GM12872 (cell line): ENCODE measurements around the gene FAM124A.

Experiments used
- CTCF ChIP-seq: IDR thresholded peaks from 3 replicates; pipeline ENCODE4 v1.5.1; 2011; ENCODE audit warnings: low read depth, mild to moderate bottlenecking, low read length, moderate library complexity; ENCODE audit not compliant: insufficient read depth

FAM124A gene

GRCh38 chr13:51311957-51312520, 89.8 kb downstream of the FAM124A start:
- TF ChIP-seq CTCF, result no peak

DNA sequence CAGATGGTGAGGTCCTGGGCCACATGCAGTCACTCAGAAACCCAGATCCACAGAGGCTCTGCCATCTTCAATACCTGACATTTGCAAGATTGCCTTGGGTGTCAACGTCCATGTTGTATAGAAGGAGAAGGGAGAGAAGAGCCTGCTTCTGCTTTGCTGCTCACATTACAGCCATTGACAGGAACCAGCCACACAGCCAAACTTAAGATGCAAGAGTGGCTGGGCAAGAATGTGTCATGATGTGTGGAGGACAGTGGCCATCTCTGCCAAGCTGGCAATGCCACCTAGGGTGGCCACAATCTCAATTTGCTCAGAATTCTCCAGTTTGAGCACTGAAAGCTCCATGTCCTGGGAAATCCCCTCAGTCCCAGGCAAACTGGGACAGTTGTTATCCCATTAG, 91.4 kb downstream of the FAM124A start:
- no peak for TF ChIP-seq CTCF

GRCh38 chr13:51317262-51317661, 95.1 kb downstream of the FAM124A start:
- TF ChIP-seq CTCF, result no peak

DNA sequence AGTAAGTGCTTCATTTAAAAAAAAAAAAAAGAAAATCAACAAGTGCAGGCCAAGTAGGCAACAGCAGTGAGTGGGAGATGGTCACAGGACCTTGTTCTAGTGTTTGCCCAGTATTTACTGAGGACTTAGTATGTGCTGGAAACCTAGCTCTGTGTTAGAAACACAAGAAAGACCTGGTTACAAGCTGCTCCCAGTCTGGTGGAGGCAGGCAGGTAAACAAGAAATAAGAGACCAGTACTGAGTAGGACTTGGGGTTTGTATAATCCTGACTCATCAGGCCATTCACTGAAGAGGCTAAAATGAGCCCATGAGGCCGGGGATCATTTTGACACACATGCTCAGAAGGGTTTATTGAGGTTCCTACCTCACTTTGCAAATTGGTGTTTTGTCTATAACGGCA, 95.8 kb downstream of the FAM124A start:
- no peak for TF ChIP-seq CTCF

GRCh38 chr13:51318876-51319275, 96.7 kb downstream of the FAM124A start:
- TF ChIP-seq CTCF, result no peak

GRCh38 chr13:51321836-51322235, 99.6 kb downstream of the FAM124A start:
- TF ChIP-seq CTCF, result no peak

GRCh38 chr13:51322826-51323225, 100.6 kb downstream of the FAM124A start:
- TF ChIP-seq CTCF, result no peak
